Measurements from ENCODE around the gene KRTAP5-8.
"Not testable (repeated sequence)": the region's sequence is repeated elsewhere in the genome, so short reads cannot be mapped to it uniquely, and the experiment has no call there.

Gene KRTAP5-8

GRCh38 chr11:71544525-71545214 is 6.8 kb downstream of the KRTAP5-8 start:
- DNase-seq: no peak

GRCh38 chr11:71545405-71545966 is 7.7 kb downstream of the KRTAP5-8 start:
- no peak for DNase-seq

- DNase-seq: no peak
Observed at GRCh38 chr11:71548120-71548519, 10.3 kb downstream of the KRTAP5-8 start, which contains the start of gene KRTAP5-9. Gene KRTAP5-9 (plus strand): TSS chr11:71548420. CDS start chr11:71548658, 238 bp downstream.

GRCh38 chr11:71548716-71549151 is 10.9 kb downstream of the KRTAP5-8 start:
- no peak for DNase-seq

GRCh38 chr11:71551711-71552110 is 13.9 kb downstream of the KRTAP5-8 start:
- DNase-seq: no peak

GRCh38 chr11:71554996-71555395 is 17.2 kb downstream of the KRTAP5-8 start:
- DNase-seq: no peak

GRCh38 chr11:71555508-71555907 is 17.7 kb downstream of the KRTAP5-8 start:
- no peak for DNase-seq

GRCh38 chr11:71556018-71556417 is 18.2 kb downstream of the KRTAP5-8 start:
- DNase-seq: no peak

GRCh38 chr11:71557257-71557656 is 19.4 kb downstream of the KRTAP5-8 start:
- DNase-seq: no peak

- no peak for DNase-seq
Observed at GRCh38 chr11:71558996-71559395, 21.2 kb downstream of the KRTAP5-8 start.

- DNase-seq: no peak
Observed at GRCh38 chr11:71562120-71562519, 24.3 kb downstream of the KRTAP5-8 start.

GRCh38 chr11:71563406-71563805 is 25.6 kb downstream of the KRTAP5-8 start:
- DNase-seq: no peak

- no peak for DNase-seq
Observed at GRCh38 chr11:71564430-71564829, 26.6 kb downstream of the KRTAP5-8 start.

GRCh38 chr11:71565263-71565662 is 27.4 kb downstream of the KRTAP5-8 start, which contains the start of gene KRTAP5-10:
Gene KRTAP5-10 (plus strand): TSS chr11:71565563. CDS start chr11:71565588, 25 bp downstream.
- no peak for DNase-seq

GRCh38 chr11:71566081-71566620 is 28.3 kb downstream of the KRTAP5-8 start:
- no peak for DNase-seq

- DNase-seq: not testable (repeated sequence)
Observed at GRCh38 chr11:71566626-71567599, 29.1 kb downstream of the KRTAP5-8 start.

- DNase-seq: not testable (repeated sequence)
Observed at GRCh38 chr11:71567633-71568032, 29.8 kb downstream of the KRTAP5-8 start.

- no peak for DNase-seq
Observed at GRCh38 chr11:71568704-71569349, 31.0 kb downstream of the KRTAP5-8 start.

GRCh38 chr11:71571101-71571850 is 33.5 kb downstream of the KRTAP5-8 start:
- not testable (repeated sequence) for DNase-seq

GRCh38 chr11:71572811-71573210 is 35.0 kb downstream of the KRTAP5-8 start:
- no peak for DNase-seq

- DNase-seq: no peak
Observed at GRCh38 chr11:71574418-71574817, 36.6 kb downstream of the KRTAP5-8 start.
